ENCODE data around the gene SIVA1.

The SIVA1 gene

GRCh38 chr14:104751539-104752422 lies 1.2 kb upstream of the SIVA1 start:
- DNase-seq (ENCODE audit: low read depth in 2 of 2), result no peak

- no peak for DNase-seq (ENCODE audit: low read depth in 2 of 2)
Observed at GRCh38 chr14:104752423-104752734, 568 bp upstream of the SIVA1 start.

- DNase-seq (ENCODE audit: low read depth in 2 of 2), result no peak
Observed at GRCh38 chr14:104753528-104754212, 723 bp downstream of the SIVA1 start.

GRCh38 chr14:104754213-104754851 lies 1.4 kb downstream of the SIVA1 start:
- DNase-seq (ENCODE audit: low read depth in 2 of 2), result no peak

- no peak for DNase-seq (ENCODE audit: low read depth in 2 of 2)
Observed at GRCh38 chr14:104755621-104756020, 2.7 kb downstream of the SIVA1 start.

GRCh38 chr14:104756477-104757237 lies 3.7 kb downstream of the SIVA1 start:
- no peak for DNase-seq (ENCODE audit: low read depth in 2 of 2)

GRCh38 chr14:104757238-104757585 lies 4.3 kb downstream of the SIVA1 start:
- no peak for DNase-seq (ENCODE audit: low read depth in 2 of 2)

- DNase-seq (ENCODE audit: low read depth in 2 of 2), result no peak
Observed at GRCh38 chr14:104757681-104758392, 4.9 kb downstream of the SIVA1 start.

- no peak for DNase-seq (ENCODE audit: low read depth in 2 of 2)
Observed at GRCh38 chr14:104758981-104759969, 6.3 kb downstream of the SIVA1 start.

GRCh38 chr14:104765517-104765916 lies 12.6 kb downstream of the SIVA1 start:
- DNase-seq (ENCODE audit: low read depth in 2 of 2), result no peak

- no peak for DNase-seq (ENCODE audit: low read depth in 2 of 2)
Observed at GRCh38 chr14:104766256-104766862, 13.4 kb downstream of the SIVA1 start.

- no peak for DNase-seq (ENCODE audit: low read depth in 2 of 2)
Observed at GRCh38 chr14:104766863-104767633, 14.1 kb downstream of the SIVA1 start.

GRCh38 chr14:104767634-104767918 lies 14.6 kb downstream of the SIVA1 start:
- no peak for DNase-seq (ENCODE audit: low read depth in 2 of 2)

- DNase-seq (ENCODE audit: low read depth in 2 of 2), result peak; percentile 75 to 86
Observed at GRCh38 chr14:104768437-104769323, 15.7 kb downstream of the SIVA1 start.

- DNase-seq (ENCODE audit: low read depth in 2 of 2), result no peak
Observed at GRCh38 chr14:104769324-104770071, 16.6 kb downstream of the SIVA1 start.

GRCh38 chr14:104770072-104770579 lies 17.2 kb downstream of the SIVA1 start:
- no peak for DNase-seq (ENCODE audit: low read depth in 2 of 2)

GRCh38 chr14:104770851-104771272 lies 17.9 kb downstream of the SIVA1 start:
- DNase-seq (ENCODE audit: low read depth in 2 of 2), result no peak

Data from stimulated activated CD4-positive, alpha-beta T cell treated with anti-CD3 and anti-CD28 coated beads, Interleukin-15, amount 100 ng/mL, for 48 hours (primary cell).